ENCODE data around the gene BPIFA2.
A peak's percentile ranks its signal among the peaks of the same experiment; 100 is the strongest.

Gene BPIFA2

GRCh38 chr20:33209789-33210188, 41.8 kb downstream of the BPIFA2 start:
- no peak for TF ChIP-seq CREB1 (IDR thresholded peaks at IDR 0.05; ENCODE audit: low read depth)
- no peak for TF ChIP-seq RAD21 (IDR thresholded peaks at IDR 0.05; ENCODE audit: low read depth)
- TF ChIP-seq REST (IDR thresholded peaks at IDR 0.05; ENCODE audit: low read depth), result peak; percentile 99
- TF ChIP-seq, protein P1, sequence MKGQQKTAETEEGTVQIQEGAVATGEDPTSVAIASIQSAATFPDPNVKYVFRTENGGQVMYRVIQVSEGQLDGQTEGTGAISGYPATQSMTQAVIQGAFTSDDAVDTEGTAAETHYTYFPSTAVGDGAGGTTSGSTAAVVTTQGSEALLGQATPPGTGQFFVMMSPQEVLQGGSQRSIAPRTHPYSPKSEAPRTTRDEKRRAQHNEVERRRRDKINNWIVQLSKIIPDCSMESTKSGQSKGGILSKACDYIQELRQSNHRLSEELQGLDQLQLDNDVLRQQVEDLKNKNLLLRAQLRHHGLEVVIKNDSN (IDR thresholded peaks at IDR 0.05), result no peak
- no peak for TF ChIP-seq YY1 (IDR thresholded peaks at IDR 0.05; ENCODE audit: low read depth)
- TF ChIP-seq ZBTB7A (IDR thresholded peaks at IDR 0.05; ENCODE audit: low read depth), result no peak
- TF ChIP-seq EP300 (IDR thresholded peaks at IDR 0.05; ENCODE audit: borderline replicate concordance), result no peak
- TF ChIP-seq EGR1 (IDR thresholded peaks at IDR 0.05), result no peak
- no peak for TF ChIP-seq TEAD4 (IDR thresholded peaks at IDR 0.05)
- TF ChIP-seq MAX (IDR thresholded peaks at IDR 0.05), result peak; percentile 71
- no peak for TF ChIP-seq NFIC (IDR thresholded peaks at IDR 0.05)
- TF ChIP-seq CEBPB (IDR thresholded peaks at IDR 0.05), result no peak
- TF ChIP-seq TCF12 (IDR thresholded peaks at IDR 0.05; ENCODE audit: low read depth), result no peak
- TF ChIP-seq TAF1 (IDR thresholded peaks at IDR 0.05; ENCODE audit: low read depth), result no peak
- no peak for TF ChIP-seq FOXM1 (IDR thresholded peaks at IDR 0.05; ENCODE audit: borderline replicate concordance, low read depth)

DNA sequence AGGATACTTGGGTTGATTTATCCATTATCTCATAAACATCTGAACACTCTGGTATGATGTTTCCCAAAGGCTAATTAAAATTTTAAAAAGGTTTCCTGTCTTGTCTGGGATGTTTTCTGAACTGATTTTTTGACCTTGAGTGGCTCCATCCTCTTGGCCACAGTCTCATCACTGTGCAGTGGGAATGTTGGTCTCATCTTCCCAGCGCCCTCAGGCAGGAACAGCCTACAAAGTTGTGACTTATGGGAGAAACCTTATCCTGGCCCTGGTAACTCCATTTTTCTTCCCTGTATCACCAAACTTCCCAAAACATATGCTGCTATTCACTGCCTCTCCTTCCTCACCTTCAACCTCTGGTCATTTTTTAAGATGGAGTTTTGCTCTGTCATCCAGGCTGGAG, 42.4 kb downstream of the BPIFA2 start:
- TF ChIP-seq RAD21 (IDR thresholded peaks at IDR 0.05; ENCODE audit: low read depth), result no peak
- no peak for TF ChIP-seq REST (IDR thresholded peaks at IDR 0.05; ENCODE audit: low read depth)
- TF ChIP-seq, protein P1 (IDR thresholded peaks at IDR 0.05), result no peak
- no peak for TF ChIP-seq CREB1 (IDR thresholded peaks at IDR 0.05; ENCODE audit: low read depth)
- no peak for TF ChIP-seq TEAD4 (IDR thresholded peaks at IDR 0.05)
- TF ChIP-seq MAX (IDR thresholded peaks at IDR 0.05), result no peak
- no peak for TF ChIP-seq CEBPB (IDR thresholded peaks at IDR 0.05)
- TF ChIP-seq EGR1 (IDR thresholded peaks at IDR 0.05), result no peak
- no peak for TF ChIP-seq EP300 (IDR thresholded peaks at IDR 0.05; ENCODE audit: borderline replicate concordance)
- TF ChIP-seq TCF12 (IDR thresholded peaks at IDR 0.05; ENCODE audit: low read depth), result no peak
- no peak for TF ChIP-seq TAF1 (IDR thresholded peaks at IDR 0.05; ENCODE audit: low read depth)
- TF ChIP-seq FOXM1 (IDR thresholded peaks at IDR 0.05; ENCODE audit: borderline replicate concordance, low read depth), result no peak
- no peak for TF ChIP-seq YY1 (IDR thresholded peaks at IDR 0.05; ENCODE audit: low read depth)
- no peak for TF ChIP-seq NFIC (IDR thresholded peaks at IDR 0.05)
- TF ChIP-seq ZBTB7A (IDR thresholded peaks at IDR 0.05; ENCODE audit: low read depth), result no peak

GRCh38 chr20:33211817-33212424, 44.0 kb downstream of the BPIFA2 start:
- TF ChIP-seq RAD21 (IDR thresholded peaks at IDR 0.05; ENCODE audit: low read depth) (peak; percentile 76), TEAD4 (IDR thresholded peaks at IDR 0.05) (no peak)

GRCh38 chr20:33217052-33217451, 49.1 kb downstream of the BPIFA2 start, which contains the start of gene BPIFA3:
TSS of gene BPIFA3 (plus strand) at chr20:33217352. CDS start at chr20:33217537, 185 bp downstream.
- TF ChIP-seq EGR1 (IDR thresholded peaks at IDR 0.05) (no peak), MAX (IDR thresholded peaks at IDR 0.05) (no peak), FOXM1 (IDR thresholded peaks at IDR 0.05; ENCODE audit: borderline replicate concordance, low read depth) (no peak), REST (IDR thresholded peaks at IDR 0.05; ENCODE audit: low read depth) (no peak), RAD21 (IDR thresholded peaks at IDR 0.05; ENCODE audit: low read depth) (no peak), TEAD4 (IDR thresholded peaks at IDR 0.05) (no peak), ZBTB7A (IDR thresholded peaks at IDR 0.05; ENCODE audit: low read depth) (no peak), EP300 (IDR thresholded peaks at IDR 0.05; ENCODE audit: borderline replicate concordance) (no peak), TCF12 (IDR thresholded peaks at IDR 0.05; ENCODE audit: low read depth) (no peak), TAF1 (IDR thresholded peaks at IDR 0.05; ENCODE audit: low read depth) (no peak)
- TF ChIP-seq, protein P1 (IDR thresholded peaks at IDR 0.05), result no peak
